Activated CD8-positive, alpha-beta memory T cell treated with anti-CD3 and anti-CD28 coated beads, Interleukin-2, amount 50 U/mL, for 4 hours (primary cell): Measurements from ENCODE around the gene FCGBP.
"Not testable (repeated sequence)": the region's sequence is repeated elsewhere in the genome, so short reads cannot be mapped to it uniquely, and the experiment has no call there.

ENCODE experiments used
- DNase-seq: peaks from one replicate; pipeline ENCODE4 v3.0.0-alpha.2; 2020

Gene FCGBP

DNA sequence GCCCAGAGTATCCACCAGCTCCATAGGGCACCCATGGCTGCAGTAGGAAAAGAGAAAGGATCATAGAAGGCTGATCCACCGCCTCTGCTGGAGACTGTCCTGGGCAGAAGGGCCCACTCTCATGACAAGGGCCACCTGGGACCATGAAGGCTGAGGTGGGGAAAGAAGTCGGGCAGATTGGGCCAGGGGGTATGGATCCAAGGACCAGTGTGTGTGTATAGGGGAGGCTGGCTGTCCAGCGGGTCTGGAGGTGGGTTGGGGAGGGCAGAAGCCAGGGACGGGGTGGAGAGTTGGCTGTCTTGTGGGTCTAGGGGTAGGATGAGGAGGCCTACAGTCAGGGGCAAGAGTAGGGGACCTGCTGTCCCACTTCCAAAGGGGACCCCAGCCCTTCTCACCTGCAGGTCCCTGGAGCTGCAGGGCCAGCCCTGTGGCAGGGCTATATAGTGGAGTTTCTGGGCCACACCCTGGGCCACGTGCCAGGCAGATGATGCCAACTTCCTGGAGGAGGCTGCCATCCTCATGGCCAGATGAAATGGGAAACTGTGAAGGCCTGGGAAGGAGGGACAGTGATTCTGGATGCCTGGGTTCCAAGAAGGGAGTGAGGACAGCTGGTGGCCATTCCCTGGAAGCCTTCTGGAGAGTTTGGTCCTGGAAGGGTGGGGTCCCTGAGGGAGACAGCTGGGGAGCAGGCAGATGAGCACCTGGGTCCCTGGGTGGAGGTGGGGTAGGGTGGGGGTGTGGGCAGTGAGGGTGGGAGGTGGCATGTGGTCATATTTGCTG lies at the start of gene FCGBP:
TSS of gene FCGBP (minus strand) at position 51 of the 780 bp plus-strand sequence.
- no peak for DNase-seq

DNA sequence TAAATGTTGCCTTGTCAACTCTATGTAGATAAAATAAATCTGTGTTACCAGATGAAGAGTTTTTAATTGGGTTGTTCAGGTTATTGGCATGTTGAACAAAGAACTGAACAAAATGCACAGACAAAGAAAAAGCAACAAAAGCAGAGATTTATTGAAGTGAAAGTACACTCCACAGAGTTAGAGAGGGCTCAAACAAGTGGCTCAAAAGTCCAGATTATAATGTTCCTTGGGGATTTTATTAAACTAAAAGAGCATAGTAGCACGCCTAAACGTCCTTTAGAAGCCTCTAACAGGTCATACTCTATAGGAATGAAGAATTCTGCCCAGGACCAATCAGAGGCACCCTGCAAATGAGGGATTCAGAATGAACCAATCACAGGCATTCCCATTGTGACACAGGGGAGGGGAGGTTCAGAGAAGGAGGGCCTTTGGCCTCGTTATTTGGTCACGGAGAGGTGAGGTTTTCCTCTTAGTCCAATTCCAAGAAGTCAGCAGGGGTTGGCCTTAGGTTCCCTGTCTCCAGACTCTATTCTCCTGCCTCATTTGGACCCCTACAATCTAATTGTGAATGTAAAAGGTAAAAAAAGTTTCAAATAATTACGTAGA lies 49.4 kb upstream of the FCGBP start:
- no peak for DNase-seq

DNA sequence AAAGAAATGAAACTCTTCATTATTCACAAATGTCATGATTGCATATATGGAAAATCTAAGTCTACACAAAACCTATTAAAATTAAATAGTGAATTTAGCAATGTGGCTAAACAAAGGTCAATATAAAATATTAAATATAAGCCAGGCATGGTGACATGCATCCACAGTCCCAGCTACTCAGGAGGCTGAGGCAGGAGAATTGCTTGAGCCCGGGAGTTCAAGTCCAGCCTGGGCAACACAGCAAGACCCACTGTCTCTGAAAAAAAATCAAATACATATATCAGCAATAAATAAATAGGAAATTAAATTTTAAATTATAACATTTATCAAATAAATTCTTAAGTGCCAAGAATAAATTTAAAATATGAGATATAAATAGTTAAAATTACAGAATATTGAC lies 48.4 kb upstream of the FCGBP start:
- DNase-seq, result no peak

DNA sequence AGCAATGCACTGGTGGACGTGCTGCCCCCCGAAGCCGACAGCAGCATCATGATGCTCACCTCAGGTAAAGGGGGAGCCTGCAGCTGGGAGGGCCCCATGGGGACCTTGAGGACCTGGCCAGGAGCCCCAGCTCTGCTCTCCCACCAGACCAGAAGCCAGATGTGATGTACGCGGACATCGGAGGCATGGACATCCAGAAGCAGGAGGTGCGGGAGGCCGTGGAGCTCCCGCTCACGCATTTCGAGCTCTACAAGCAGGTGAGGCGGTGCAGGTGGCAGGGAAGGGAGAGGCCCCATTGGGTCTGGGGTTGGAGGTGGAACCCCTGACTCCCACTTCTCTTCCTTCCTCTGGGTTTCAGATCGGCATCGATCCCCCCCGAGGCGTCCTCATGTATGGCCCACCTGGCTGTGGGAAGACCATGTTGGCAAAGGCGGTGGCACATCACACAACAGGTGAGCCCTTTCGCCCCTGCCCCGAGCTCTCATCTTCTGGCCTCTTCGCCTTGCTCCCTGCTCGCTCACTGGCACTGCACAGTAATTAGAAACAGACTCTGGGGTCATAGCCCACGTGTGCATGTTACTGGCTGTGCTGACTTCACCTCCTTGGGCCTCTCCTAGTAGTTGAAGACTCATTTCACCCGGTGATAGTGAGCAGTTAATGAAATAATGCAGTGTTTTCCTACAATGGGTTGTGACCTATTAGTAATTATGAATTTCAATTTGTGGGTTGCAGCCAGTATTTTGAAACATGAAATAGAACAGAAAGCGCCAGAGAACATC lies 40.1 kb upstream of the FCGBP start:
- DNase-seq, result no peak

DNA sequence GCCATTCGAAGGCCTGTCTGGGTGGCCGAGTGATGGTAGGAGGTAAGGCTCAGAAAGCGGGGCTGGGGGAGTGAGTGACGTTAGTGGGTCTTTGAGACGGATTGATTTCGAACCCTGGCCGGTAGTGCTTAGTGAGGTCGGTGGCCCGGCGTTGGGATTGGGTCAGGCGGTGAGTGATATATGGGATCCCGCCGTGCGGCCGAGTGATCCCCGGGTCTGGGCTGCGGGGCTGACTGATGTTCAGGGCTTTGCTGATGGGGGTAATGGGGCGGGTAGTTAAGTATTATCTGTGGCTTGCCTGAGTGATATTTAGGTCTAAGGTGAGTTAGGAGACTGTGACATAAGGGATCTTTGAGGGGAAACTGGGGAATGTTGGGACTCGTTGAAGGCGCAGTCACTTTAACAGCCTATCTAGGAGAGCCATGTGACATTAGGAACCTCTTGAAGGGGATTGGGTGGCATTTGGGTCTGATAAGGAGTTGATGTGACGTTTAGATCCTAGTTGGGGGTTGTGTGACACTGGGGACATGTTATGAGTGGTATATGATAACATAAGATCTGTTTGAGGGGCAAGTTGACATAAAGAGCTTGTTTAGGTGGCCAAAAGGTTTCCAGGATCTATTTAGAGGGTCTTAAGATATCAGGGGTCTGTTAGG lies 37.1 kb upstream of the FCGBP start:
- DNase-seq, result no peak

DNA sequence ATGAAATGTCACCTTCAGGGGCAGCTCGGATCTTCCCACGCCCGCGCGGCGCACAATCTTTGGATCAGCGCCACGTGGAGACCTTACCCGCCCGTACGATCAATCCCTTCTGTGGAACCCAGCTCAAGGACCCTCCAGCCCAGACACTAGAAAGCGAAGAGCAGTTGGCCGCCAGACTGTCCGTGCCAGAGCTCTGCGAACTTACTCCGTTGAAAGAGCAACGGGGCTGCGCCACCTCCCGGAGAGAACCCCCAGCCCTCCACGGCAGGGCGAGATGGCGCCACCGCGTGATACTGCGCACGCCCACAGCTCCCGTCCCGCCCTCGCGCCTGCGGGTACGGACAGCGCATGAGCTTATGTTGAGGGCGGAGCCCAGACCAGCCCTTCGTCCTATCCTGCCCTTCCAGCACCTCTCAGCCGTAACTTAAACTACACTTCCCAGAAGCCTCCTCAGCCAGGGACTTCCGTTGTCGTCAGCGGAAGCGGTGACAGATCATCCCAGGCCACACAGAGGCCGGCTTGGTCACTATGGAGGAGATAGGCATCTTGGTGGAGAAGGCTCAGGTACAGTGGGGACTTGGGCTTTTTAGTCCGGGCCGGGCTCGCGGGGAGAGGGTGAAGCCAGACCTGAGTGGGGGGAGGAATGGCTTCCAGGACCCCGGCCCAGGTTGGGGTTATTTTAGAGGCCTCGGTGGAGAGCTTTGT lies 36.4 kb upstream of the FCGBP start, which contains the start of gene PSMC4:
TSS of gene PSMC4 (plus strand) at position 491 of the 705 bp plus-strand sequence. CDS start at position 529, 38 bp downstream.
- DNase-seq, result peak; percentile 99

DNA sequence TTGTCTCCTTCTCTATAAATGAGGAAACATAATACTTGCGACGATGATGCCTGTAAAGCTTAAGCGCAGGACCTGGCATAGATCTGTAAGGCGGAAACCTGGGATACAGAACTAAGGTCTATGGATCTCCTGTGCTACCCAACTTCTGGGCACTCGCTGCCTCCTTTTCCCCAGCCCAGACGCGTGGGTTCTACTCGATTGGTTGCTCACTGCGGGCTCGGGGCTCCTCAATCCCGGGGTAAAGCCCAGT lies 35.9 kb upstream of the FCGBP start:
- no peak for DNase-seq

DNA sequence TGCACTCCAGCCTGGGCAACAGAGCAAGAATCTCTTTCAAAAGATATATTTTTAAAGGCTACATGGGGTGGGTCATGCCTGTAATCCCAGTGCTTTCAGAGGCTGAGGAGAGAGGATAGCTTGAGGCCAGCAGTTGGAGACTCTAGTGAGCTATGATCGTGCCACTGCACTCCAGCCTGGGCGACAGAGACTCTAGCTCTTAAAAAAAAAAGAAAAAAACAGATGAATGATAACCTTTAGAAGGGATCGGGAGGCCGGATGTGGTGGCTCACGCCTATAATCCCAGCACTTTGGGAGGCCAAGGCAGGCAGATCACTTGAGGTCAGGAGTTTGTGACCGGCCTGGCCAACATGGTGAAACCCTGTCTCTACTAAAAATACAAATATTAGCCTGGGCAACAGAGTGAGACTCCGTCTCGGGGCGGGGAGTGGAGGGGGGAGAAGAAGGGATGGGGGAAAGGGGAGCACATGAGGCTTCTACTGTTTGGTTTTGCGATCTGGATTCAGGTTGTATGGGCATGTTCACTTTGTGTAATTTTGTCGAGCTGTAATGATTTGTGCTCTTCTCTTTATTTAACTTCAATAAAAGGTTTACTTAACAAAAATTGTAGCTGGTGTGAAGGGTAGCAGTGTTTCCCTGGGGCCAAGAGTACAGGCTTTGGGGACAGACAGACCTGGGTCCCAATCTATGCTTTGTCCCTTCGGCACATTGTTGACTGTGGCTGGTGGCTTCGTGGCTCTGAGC lies 35.4 kb upstream of the FCGBP start:
- no peak for DNase-seq

DNA sequence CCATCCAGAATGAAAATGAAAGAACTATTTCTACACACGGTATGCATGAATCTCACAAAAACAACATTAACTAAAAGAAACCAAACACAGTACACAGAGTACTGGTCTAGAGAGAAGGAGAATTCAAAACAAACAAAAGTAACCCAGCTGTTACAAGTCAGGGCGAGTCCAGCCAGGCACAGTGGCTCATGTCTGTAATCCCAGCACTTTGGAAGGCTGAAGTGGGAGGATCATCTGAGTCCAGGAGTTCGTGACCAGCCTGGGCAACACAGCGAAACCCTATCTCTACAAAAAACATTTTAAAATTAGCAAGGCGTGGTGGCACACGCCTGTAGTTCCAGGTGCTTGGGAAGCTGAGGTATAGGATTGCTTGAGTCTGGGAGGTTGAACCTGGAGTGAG lies 34.8 kb upstream of the FCGBP start:
- DNase-seq, result no peak

DNA sequence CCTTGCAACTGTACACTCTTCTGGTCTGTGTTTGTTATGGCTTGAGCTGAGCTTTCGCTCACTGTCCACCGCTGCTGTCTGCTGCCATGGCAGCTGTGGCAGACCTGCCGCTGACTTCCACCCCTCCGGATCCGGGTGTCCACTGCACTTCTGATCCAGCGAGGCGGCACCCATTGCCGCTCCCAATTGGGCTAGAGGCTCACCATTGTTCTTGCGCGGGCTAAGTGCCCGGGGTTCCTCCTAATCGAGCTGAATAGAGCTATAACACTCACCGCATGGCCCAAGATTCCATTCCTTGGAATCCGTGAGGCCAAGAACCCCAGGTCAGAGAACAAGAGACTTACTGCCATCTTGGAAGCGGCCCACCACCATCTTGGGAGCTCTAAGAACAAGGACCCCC lies 34.4 kb upstream of the FCGBP start:
- DNase-seq, result no peak

DNA sequence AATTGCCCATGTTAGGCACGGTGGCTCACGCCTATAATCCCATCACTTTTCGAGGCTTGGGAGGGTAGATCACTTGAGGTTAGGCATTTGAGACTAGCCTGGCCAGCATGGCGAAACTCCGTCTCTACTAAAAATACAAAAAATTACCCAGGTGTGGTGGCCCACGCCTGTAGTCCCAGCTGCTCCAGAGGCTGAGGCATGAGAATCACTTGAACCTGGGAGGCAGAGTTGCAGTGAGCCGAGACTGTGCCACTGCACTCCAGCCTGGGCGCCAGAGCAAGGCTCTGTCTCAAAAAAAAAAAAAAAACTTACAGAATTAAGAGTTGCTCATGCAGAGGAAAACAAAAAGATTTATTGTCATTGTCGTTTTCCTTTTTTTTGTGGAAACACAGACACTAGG lies 33.1 kb upstream of the FCGBP start:
- no peak for DNase-seq

DNA sequence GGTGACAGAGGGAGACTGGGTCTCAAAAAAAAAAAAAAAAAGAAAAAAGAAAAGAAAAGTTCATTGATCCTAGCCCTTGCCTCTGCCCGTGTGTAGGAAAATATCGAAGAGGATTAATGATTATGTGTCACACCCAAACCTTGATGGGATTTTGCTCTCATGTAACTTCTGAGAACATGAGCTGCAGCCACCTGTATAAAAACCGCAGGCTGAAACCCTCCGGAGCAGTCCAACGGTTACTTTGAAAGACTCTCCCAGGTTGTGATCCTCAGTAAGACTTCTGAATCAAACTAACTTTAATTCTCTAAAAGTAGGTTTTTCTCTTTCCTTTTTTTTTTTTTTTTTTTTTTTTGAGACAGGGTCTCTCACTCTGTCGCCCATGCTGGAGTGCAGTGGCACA lies 32.2 kb upstream of the FCGBP start:
- no peak for DNase-seq

DNA sequence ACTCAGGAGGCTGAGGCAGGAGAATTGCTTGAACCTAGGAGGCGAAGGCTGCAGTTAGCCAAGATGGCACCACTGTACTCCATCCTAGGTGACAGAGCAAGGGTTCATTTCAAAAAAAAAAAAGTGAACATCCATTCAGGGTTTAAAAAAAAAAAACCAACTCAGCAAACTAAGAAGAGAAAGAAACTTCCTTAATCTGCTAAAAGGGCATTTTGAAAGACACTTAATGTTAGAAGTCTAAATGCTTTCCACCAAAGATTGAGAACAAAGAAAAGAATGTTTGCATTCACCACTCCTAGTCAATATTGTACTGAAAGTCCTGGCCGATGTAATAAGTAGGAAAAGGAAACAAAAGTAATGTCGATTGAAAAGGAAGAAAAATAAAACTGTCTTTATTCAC lies 29.5 kb upstream of the FCGBP start:
- no peak for DNase-seq

DNA sequence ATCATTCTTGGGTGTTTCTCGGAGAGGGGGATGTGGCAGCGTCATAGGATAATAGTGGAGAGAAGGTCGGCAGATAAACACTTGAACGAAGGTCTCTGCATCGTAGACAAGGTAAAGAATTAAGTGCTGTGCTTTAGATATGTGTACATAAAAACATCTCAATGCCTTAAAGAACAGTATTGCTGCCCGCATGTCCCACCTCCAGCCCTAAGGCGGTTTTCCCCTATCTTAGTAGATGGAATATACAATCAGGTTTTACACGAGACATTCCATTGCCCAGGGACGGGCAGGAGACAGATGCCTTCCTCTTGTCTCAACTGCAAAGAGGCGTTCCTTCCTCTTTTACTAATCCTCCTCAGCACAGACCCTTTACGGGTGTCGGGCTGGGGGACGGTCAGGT lies 25.0 kb upstream of the FCGBP start:
- not testable (repeated sequence) for DNase-seq

DNA sequence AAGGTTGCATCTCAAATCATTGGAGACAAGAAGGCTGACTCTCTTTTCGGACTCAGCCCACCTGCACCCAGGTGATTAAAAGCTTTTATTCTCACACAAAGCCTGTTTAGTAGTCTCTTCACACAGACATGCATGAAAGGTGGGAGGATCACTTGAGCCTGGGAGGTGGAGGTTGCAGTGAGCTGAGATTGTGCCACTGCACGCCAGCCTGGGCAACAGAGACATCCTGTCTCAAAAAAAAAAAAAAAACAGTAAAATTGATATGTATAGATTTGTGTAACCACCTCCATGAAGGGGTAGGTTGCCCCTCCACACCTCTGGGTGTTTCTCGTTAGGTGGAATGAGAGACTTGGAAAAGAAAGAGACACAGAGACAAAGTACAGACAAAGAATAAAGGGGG lies 24.5 kb upstream of the FCGBP start:
- DNase-seq, result not testable (repeated sequence)

DNA sequence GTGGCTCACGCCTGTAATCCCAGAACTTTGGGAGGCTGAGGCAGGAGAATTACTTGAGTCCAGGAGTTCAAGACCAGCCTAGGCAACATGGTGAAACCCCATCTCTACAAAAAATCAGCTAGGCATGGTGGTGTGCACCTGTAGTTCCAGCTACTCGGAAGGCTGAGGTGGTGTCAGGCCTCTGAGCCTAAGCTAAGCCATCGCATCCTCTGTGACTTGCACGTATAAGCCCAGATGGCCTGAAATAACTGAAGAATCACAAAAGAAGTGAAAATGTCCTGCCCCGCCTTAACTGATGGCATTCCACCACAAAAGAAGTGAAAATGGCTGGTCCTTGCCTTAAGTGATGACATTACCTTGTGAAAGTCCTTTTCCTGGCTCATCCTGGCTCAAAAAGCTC lies 23.5 kb upstream of the FCGBP start:
- not testable (repeated sequence) for DNase-seq

DNA sequence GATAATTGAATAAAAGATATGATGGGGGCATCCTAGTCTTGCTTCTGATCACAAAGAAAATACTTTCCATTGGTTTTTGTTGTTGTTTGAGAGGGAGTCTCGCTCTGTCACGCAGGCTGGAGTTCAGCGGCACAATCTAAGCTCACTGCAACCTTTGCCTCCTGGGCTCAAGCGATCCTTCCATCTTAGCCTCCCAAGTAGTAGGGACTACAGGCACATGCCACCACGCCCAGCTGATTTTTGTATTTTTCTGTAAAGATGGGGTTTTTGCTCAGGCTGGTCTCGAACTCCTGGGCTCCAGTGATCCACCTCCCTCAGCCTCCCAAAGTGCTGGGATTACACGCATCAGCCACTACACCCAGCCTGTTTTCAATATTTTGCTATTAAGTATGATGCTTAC lies 19.5 kb upstream of the FCGBP start:
- DNase-seq, result no peak

DNA sequence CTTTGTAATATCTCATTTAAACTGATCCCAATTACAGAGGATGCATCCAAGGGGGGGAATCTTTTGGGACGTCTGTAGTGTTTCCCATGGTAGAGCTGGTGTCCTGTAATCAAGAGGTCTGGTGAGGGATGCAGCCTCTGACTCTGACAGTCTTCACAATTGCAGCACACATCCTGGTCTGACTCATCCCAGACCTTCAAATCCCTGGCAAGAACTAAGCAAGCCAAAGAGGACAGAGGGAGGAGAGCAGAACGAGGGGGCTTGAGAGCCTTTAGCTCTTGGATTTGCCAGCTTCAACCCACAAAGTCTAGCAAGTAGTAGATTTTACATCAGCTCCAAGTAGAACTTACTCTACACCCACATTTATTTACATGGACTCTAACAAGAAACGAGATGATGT lies 17.3 kb upstream of the FCGBP start:
- DNase-seq, result no peak

DNA sequence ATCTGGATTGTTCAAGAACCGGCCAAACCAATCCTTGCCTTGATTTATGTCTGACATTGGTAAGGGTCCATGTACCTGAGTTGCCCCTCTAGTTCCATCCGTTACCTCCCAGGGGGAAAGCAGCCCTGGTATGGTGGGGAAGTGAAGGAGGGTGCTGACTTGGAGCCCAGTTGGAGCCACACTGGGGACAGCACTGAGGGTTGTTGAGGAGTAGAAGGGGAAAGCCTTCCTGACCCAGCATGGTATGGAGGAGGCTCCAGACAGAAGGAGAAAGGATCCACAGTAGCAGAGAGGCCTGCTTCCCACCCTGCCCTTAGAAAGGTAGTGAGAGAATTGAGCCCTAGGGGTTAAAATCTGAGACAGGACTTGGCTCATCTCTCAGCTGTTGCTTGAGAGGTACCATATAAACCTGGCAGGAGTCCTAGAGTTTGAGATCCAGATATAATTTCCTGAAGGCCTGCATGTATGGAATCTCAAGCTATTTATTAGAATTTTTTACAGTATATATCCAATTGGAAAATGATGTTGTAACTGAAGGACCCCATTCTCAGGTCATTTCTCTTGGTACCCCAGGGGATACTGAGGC lies 16.7 kb upstream of the FCGBP start:
- DNase-seq, result no peak

DNA sequence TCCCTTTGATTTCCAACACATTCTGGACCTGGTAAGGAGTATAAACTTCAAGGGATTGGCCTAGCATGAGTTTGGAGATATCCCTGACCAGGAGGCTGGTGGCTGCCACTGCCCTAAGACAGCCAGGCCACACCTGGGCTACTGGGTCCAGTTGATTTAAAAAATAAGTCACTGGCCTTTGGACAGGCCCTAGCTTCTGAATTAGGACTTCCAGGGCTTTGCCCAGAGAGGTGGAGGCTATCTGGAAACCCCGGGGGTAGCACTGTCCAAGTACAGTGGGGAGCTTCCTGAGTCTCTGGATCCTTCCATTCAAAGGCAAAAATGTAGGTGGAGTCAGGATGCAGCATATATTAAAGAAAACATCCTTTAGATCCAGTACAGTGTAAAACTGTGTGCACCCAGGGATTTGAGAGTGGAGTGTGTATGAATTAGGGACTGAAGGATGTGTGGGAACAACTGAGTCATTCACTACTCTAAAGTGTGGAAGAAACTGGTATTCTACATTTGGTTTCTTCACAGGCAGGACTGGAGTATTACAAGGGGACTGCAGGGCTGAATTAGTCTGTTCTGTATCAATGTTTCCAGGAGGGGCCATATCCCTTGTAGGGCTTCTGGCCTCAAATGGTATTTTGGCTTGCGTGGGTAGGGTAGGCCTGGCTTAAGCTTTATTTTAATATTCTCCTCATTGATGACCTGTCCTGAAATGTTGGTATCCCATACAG lies 14.8 kb upstream of the FCGBP start:
- no peak for DNase-seq

DNA sequence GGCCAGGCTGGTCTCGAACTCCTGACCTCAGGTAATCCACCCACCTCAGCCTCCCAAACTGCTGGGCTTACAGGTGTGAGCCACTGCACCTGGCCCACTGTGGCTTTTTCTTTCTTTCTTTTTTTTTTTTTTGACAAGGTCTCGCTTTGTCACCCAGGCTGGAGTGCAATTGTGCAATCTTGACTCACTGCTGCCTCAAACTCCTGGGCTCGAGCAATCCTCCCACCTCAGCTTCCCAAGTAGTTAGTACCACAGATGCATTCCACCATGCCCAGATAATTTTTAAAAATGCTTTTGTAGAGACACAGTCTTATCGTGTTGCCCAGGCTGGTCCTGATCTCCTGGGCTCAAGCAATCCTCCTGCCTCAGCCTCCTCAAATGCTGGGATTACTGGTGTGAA lies 12.1 kb upstream of the FCGBP start:
- DNase-seq, result no peak
